NCI-H2171 (cell line): ENCODE results near the gene CCBE1.

ENCODE experiments used
- DNase-seq: peaks from one replicate; lab custom pipeline; 2025; lab: John Stamatoyannopoulos, UW

CCBE1 gene

DNA sequence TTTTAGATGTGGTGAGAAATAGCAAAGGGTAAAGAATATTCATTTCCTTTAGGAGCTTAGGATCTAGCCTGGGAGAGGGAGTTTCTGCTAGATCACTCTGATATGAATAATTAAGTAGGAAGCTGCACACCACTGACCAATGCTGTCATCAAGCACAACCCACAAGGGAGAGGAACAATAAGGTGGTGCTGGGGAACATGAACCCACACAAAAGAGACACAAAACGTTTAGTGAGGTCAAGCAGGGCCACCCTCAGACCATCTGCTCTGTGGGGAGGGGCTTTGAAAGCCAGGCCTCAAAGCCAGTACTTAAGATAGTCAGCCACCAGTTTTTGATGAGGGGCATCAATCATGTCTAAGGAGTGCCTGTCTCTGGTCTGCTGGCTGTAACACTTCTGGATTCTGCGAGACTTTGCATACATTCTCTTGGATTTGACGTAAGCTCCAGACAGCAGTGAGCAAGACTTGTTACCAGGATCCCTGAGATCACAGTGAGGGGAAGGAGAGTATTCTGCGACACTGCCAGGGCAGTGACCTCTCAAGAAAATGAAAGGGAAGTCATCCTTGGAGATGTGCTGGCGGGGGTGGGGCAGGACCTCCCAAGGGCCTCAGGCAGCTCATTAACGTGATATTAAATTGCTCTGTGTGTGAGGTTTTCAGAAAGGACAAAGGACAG lies 127.0 kb downstream of the CCBE1 start:
- no peak for DNase-seq

DNA sequence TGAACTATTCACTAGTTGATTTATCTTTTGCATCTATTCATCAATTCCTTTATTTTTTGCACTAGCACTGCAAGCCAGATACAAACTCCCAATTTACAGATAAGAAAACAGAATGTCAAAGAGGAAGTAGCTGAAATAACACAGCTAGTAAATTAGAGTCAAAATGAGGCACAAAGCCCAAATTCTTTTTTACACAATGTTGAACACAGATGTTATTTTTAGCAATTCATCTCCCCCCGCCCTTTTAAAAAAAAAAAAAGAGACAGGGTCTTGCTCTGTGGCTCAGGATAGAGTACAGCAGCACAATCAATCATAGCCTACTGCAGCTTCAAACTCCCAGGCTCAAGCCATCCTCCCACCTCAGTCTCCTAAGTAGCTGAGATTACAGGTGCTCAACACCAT lies 127.8 kb downstream of the CCBE1 start:
- DNase-seq = no peak

DNA sequence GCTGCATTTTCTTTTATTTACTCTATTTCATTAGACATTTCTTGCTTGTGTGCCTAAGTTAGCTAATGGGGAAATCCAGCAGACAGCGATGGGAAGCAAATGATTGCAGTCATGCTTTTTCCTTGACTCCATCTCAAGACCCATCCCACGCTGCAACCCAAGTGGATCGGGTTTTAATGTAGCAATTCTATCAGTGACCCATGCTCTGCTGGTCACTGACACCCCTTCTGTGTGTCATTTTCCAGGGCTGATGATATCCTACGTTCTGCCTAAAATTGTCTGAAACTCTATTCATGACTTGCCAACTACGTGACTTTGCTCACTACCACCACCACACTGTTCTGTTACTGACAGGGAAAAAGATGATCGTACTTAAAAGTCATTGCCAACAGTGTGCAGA lies 129.8 kb downstream of the CCBE1 start:
- DNase-seq = no peak

DNA sequence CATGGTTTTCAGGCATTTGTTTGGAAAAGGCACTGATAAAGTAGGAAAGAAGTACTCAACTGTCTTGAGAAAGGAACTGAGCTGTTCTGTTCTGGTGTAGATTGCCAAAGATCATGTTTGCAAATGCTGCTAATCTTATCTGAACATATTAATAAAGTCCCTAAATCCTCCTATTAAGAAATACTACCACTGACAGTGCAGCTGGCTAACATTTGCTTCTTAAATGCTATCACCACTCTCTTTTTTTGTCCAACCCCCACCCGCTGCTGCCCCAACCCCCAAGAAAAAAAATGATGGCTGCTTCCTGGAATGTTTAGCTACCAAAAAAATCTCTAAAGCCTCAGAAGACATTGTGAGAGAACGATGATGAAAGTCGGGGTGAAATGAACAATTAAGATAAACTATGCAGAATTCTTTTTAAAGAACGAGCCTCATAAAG lies 130.7 kb downstream of the CCBE1 start:
- DNase-seq = no peak

DNA sequence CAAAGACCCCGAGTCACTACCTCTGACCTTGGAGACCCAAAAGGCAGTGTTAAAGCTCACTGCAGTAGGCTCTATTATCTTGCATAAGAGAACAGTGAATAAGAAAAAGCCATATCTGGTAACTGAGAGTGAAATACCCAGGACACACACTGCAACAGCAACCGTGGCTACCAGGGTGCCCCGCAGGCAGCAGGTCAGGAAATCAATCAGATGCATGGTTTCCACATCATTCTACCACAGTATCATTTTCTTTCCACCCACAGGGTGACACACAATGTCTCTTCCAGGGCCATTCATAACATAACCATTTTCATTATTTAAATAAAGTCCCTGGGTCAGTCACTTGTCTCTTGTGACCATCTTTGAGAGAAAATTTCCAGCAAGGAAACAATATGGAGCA lies 131.3 kb downstream of the CCBE1 start:
- DNase-seq = no peak

DNA sequence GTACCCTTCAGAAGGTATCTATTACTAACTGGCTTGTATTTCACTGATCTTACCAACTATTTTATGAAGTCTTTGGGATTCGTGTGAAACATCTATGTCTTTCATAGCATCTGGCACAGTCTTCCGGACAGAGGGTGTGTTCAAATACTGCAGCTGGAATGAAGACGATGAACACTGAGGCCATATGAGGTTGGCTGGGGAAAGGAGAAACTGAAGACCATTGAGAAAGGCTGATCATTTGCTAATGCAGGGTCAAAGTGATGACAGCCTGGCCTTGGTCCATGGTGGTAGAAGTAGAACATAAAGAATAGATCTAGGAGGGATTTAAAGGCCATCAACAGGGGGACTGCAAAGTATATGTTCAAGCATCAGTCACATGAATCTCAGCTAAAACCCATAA lies 132.7 kb downstream of the CCBE1 start:
- no peak for DNase-seq

DNA sequence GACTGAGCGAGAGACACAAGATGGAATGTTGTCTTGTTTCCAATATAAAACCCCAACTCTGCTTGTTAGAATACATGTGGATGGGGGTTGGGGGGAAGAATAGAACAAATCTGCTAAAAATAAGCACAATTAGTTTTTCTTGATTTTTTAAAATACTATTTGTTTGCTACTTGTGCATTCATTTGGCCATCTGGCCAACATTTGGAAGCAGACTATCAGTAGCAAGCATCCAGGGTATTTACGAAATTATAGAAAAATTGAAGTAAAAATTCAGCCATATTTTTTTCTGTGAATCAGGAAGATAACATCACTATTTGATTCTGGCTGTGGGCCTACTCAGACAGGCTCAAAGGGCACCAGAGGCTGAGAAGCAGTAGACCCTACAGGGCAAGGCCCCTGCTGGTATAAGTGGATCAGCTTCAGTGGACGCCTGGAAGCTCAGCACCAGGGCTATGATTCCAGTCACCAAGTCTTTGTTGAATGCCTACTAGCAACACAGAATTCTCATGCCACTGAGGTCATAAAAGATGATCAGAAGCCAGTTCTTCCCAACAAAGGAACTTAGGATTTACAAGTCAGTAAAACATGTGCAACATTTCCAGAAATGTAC lies 133.9 kb downstream of the CCBE1 start:
- DNase-seq = no peak

DNA sequence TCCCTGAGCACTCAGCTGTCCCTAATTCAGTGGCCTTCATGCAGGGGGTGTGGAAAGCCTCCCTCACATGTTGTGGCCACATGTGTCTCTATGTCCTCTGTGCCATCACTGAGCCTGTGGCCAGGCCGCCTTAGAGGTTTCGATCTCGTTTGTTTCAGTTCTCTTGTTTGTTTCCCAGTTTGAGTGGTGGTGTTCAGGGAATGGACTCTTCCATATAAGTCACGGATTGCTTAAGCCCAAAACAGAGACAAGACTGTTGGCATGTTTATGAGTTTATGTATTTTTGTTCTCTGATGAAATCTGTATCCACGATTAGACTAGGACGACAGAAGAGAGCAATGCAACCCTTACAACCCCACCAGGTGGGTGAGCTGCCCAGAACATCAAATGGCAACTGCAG lies 134.5 kb downstream of the CCBE1 start:
- DNase-seq = no peak

DNA sequence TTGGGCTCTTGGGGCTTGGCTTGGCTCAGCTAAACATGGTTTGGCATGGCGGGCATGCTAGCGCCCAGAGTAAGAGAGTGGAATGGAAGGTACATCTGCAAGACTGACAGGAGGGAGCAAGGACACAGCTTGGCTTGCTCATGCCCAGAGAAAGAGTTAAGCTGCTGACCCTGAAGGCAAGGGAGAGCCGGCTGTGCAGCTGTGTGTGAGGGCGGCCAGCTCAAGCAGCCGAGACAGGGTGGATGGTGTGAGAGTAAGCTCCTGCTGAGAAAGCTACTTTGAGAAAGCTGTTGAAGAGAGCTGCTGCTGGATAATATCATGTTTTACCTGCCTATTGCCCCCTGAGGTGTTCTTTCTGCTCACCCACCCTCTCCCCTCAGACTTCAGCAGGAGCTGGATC lies 135.6 kb downstream of the CCBE1 start:
- no peak for DNase-seq

DNA sequence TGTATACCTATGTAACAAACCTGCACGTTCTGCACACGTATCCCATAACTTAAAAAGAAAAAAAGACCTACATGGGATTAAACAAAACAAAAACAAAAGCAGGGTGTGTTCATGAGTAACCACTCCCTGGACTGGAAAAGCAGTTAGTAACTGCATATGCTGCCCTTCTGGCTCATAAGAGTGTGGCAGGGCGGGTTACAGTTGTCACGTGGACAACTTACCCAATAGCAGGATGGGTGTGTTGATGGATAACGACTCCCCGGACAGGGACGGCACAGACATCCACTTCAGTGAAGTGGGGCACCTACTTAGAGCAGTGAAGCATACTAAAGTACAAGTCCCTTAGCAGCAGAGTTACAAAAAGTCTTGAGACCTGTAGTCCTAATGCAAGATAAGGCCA lies 136.7 kb downstream of the CCBE1 start:
- no peak for DNase-seq

DNA sequence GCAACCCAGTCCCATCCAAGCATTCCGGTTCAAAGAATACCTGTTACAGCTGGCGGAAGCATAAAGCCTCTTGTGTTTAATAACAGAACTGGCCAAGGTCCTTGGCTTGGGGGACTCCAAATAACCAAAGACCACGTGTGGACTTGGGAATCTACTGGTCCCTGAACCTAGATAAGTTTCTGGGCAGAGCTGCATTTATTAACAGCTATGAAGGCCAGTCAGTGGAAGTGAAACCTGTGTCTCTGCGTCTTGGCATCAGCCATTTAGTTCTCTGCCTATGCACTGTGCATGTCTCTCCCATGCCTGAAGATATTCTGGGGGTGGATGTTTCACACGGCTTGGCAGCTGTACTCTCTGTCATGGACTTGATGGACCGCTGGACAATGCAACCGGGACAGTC lies 137.7 kb downstream of the CCBE1 start:
- DNase-seq = no peak

DNA sequence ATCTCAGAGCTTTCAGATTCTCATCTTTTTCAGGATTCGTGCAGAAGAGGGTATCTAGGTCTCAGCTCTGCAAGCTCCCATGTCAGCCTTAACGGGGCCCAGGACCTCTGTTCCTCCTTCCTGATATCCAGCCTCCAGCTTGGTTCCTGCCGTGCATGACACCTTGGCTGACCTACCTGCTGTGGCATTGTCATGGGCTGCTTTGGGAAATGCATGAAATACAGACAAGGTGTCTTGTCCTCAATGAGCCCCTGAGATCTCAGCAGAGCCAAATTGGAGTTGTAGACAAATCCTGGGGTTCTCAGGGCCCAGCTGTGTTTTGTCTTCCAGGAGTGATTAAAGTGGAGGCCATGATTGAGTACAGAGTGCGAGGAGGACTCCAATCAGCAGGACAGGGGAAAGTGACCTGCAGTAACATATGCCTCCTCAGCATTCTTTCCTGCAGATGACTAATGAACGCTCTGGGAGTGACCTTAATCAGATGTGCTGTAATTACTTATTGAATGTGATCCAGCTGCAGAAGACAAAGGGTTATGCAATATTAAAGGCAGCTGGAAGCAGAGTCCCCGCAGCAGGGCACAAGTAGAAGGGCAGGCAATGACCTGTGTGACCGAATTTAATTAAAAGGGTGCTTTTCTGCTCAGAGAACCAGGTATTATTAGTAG lies 141.1 kb downstream of the CCBE1 start:
- DNase-seq = no peak

DNA sequence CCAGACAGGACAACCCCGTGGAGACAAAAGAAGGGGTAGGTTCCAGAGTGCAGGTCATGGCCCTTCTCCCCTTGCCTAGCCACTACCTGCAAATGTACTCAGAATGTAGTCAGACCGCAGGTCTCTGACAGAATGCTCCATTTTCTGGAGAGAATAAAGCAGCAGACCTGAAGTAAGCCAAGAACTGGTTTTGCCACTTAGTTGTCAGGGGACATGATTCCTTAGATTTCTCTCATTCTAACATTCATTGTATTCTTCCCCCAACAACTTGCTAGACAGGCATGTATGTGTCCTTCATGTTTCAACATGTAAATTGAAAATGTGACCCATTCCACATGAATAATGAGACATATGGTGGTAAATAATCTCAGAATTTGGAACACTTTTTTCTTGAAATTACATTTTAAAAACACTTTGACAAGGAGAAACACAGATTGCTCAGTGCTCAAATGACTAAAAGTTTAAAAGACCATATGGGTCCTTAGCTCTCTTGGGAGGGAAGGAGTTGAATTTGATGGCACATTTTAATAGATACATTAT lies 142.4 kb downstream of the CCBE1 start:
- DNase-seq = peak; percentile 68

DNA sequence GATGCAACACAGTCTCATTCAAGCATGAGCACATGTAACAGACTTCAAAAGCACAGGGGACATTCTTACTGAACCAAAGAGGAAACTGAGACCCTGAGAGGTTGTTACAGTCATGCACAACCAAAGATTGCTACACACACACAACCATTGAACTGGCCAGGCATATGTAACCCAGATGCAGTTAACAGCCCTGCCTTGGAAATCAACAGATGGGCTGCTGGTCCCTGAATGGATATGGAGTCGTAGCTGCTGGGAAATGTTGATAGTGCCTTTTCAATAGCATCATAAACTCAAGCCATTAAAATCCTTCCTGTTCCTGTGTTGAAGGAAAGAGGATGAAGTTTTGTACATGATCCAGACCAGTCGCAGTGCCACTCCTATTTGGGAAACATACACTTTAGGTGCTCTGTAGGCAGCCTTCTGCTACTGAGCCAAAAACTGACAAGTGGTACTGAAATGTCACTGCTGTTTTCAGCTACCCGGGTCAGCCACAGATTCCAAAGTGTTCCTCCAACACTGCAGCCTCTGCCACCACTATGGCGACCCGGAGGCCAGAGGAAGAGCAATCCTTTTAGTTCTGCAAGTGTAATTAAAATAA lies 143.9 kb downstream of the CCBE1 start:
- no peak for DNase-seq

DNA sequence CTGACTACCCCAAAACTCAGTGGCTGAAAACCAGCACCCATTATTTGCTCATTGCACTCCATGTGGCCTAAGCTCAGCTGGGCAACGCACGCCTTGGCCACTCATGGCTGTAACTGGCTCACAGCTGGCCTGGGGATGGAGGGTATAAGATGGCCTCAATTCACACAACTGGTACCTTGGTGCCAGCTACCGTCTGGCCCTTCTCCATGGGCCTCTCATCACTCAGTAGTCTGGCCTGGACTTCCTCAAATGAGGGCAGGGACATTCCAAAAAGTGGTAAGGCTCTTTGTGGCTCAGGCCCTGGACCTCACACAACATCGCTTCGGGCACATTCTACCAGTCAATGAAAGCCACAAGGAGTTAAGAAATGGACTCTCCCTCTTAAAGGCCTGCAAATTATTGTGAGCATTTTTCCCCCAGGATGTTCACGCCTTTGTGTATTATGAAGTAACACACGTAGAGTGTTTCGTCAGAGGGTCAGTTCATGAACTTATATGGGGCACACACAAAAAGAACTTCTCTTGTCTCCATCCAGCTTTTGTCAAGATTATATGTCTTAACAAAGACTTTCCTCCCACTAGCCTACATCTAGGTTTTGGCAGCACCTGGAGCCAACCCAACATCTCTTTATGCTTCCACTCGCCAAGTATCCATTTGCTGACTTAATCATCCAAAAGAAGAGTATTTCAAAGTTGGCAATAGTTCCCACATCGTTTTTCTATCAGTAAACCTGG lies 145.2 kb downstream of the CCBE1 start:
- no peak for DNase-seq

DNA sequence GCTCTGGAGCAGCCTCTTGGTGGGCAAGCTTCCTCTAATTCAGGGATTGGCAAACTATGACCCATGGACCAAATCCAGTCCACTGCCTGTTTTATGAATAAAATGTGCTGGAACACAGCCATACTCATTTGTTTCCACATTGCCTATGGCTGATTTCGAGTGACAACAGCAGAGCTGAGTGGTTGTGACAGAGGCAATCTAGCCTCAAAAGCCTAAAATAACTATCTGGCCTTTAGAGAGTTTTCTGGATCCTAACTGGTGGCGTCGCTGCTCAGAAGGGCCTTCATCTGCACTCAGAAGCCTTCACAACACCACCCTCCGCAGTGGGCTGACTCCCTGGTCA lies 147.1 kb downstream of the CCBE1 start:
- DNase-seq = no peak

DNA sequence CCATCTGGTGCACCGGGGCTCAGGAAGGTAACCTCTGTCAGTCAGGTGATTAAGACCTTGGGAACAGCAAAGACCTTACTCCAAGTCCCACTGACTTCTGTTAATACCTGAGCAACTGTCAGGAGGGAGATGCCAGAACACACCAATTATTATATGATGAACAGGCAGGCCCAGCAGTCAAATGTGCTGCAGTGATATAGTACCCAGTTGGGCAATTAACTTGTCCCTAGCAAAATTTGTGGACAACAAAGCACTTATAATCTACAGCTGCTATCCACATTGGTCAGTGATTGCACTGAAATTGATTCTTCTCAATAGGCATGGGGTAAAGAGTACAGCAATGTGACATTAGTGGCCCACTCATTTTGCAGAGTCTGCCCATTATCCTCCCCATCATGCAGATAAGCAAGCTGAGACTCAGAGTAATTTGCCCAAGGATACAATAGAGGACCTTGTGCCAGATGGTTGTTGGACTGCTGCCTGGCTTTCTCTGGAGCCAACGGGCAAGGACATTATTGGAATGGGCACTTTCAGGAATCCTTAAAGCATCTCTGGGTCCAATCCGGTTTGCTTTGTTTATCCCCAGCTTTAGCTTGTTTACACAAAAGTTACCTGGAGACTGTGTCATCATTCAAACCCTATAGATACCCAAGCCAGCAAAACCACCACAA lies 147.6 kb downstream of the CCBE1 start:
- DNase-seq = no peak

DNA sequence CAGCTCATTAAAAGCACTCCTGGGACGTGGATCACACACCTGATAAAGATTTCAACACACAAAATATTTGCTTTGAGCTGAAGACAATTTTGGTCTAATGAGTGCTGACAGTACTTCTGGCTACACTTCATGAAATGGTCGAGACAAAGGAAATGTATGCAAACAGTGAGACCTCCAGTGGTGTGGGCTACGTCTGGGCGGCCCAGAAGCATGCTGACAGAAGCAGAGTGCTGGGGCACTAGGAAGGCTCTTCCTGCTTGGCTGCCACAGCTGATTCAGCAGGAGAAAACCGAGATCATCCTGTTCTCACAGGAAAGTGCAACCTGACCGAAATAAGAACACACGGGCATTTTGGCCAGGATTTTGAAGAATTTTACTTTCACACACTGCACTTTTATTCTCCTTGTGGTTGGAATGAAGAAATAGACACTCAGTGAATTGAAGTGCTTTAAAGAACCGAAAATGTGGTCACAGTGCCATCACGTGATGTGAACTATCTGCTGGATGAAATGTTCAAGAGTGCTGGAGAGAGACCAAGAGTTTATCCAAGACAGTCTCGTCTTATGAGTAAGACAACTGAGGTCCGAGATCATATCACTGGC lies 149.5 kb downstream of the CCBE1 start:
- DNase-seq = no peak

DNA sequence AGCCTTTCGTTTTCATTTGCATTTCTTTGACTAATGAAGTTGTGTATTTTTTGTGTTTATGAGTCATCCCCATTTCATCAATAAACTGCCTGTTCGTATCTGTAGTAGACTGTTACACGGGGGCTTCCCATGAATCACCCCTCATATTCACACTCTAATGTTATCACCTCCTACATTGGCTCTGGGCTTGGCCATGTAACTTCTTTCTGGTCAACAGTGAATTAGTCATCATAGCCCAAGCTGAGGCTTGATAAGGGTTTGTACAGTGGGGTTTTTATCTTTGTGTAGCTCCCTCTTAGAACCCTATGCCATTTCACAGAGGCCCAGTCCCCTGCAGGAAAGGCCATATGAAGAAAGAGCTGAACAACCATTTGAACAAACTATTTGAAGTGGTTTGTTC lies 151.0 kb downstream of the CCBE1 start:
- no peak for DNase-seq

DNA sequence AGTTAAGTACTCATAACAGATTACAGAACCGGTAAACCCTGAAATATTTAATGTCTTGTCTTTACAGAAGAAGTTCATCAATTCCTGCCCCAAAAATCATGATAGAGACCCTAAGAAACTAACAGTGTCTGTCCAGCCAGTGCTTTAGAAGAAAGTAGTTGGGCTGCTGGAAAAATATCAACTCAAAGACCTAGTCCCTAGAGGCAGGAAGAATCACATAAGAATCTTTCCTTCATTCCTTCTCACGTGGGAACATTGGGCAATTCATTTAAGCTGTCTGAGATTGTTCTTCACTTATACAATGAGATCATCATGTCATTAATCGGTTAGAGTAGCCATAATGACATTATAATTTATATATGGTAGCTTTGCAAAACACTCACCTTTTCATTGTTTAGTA lies 156.4 kb downstream of the CCBE1 start:
- no peak for DNase-seq

DNA sequence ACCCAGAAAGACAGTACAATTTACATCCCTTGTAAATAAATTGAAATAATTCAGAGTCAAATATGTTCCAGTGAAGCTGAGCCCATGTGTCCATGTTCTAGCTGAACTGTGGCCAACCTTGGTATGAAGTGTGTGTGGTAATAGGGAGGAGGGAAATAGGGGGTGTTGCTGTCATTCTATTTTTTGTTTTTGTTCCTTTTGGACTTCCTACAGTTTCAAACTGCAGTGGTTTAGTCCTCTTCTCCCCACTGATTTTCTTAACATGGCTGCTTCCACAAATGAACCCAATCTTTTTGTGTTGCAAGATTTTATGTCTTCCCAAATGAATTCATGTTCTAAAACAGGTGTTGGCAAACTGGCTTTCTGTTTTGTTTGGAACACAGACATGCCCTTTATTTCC lies 156.9 kb downstream of the CCBE1 start:
- no peak for DNase-seq
